HG03135 (cell line): ENCODE data around the gene ROCK2.
A peak's percentile ranks its signal among the peaks of the same experiment; 100 is the strongest.

Source experiments
- ATAC-seq: cut with Tn5 transposase; IDR thresholded peaks from one replicate; pipeline ENCODE4 v1.9.1; 2021; ENCODE audit warnings: mild to moderate bottlenecking, moderate library complexity; ENCODE audit not compliant: unreplicated experiment

ROCK2 gene

GRCh38 chr2:11158916-11159573 lies 185.4 kb downstream of the ROCK2 start:
- no peak for ATAC-seq

- ATAC-seq, result no peak
Measured at GRCh38 chr2:11157731-11158130, 186.7 kb downstream of the ROCK2 start.

- ATAC-seq, result no peak
Measured at GRCh38 chr2:11157296-11157695, 187.1 kb downstream of the ROCK2 start.

- no peak for ATAC-seq
Measured at GRCh38 chr2:11156396-11157075, 187.9 kb downstream of the ROCK2 start.

GRCh38 chr2:11155381-11156035 lies 188.9 kb downstream of the ROCK2 start, which contains the start of gene SLC66A3:
SLC66A3 (plus strand) TSS chr2:11155467; CDS start chr2:11155547, 80 bp downstream.
- peak; percentile 78 for ATAC-seq

GRCh38 chr2:11154923-11155380 lies 189.5 kb downstream of the ROCK2 start:
- ATAC-seq, result peak; percentile 83

- ATAC-seq, result peak; percentile 8
Measured at GRCh38 chr2:11154016-11154922, 190.2 kb downstream of the ROCK2 start.

GRCh38 chr2:11152591-11152990 lies 191.8 kb downstream of the ROCK2 start:
- no peak for ATAC-seq

- ATAC-seq, result no peak
Measured at GRCh38 chr2:11147263-11147662, 197.2 kb downstream of the ROCK2 start.

- ATAC-seq, result no peak
Measured at GRCh38 chr2:11146076-11146475, 198.4 kb downstream of the ROCK2 start.

- no peak for ATAC-seq
Measured at GRCh38 chr2:11145350-11145749, 199.1 kb downstream of the ROCK2 start.

GRCh38 chr2:11144738-11145079 lies 199.7 kb downstream of the ROCK2 start:
- ATAC-seq, result no peak

GRCh38 chr2:11144077-11144737 lies 200.2 kb downstream of the ROCK2 start:
- no peak for ATAC-seq

GRCh38 chr2:11142987-11143386 lies 201.4 kb downstream of the ROCK2 start:
- no peak for ATAC-seq

- ATAC-seq, result no peak
Measured at GRCh38 chr2:11142330-11142729, 202.1 kb downstream of the ROCK2 start.

GRCh38 chr2:11141319-11141718 lies 203.1 kb downstream of the ROCK2 start:
- ATAC-seq, result no peak

- ATAC-seq, result no peak
Measured at GRCh38 chr2:11140492-11140891, 203.9 kb downstream of the ROCK2 start.

GRCh38 chr2:11134349-11134748 lies 210.1 kb downstream of the ROCK2 start:
- no peak for ATAC-seq

GRCh38 chr2:11133936-11134320 lies 210.5 kb downstream of the ROCK2 start:
- no peak for ATAC-seq

GRCh38 chr2:11133238-11133935 lies 211.0 kb downstream of the ROCK2 start:
- no peak for ATAC-seq
